B cell (primary cell): ENCODE data around the gene PPP3R1. TPM values are rescaled to one million over a fixed set of nuclear protein-coding genes. Genes with fewer than 3 reads are reported as not detected.

ENCODE experiments used
- ATAC-seq: fragments of 200-7000 bp; cut with Tn5 transposase; one replicate; pipeline ENCODE4 v1.10.0; 2021; ENCODE audit warnings: low read depth, mild to moderate bottlenecking, moderate number of reproducible peaks, moderate library complexity
- CTCF ChIA-PET: fragments of 350-600 bp; sonication (Branson Sonifier 250); formaldehyde crosslinking; loops from one replicate; lab custom pipeline; 2021; ENCODE audit warnings: antibody characterized with exemption, inconsistent platforms; lab: Charles Lee
- POLR2A ChIA-PET: fragments of 350-600 bp; sonication (Branson Sonifier 250); formaldehyde crosslinking; loops from one replicate; lab custom pipeline; 2021; ENCODE audit warnings: antibody characterized with exemption; lab: Charles Lee
- DNase-seq: peaks from one replicate; pipeline ENCODE4 v3.0.0; 2013
- H2AFZ ChIP-seq: 2 replicates; pipeline ENCODE4 v1.6.1; 2012; ENCODE audit warnings: mild to moderate bottlenecking, low read depth, low read length; ENCODE audit not compliant: insufficient read depth, poor library complexity, severe bottlenecking
- H3K27ac ChIP-seq, 2 donors: 1 replicate in 1 of 2; 2 replicates in 1 of 2; pipeline ENCODE4 v1.5.1; 2012 to 2013; ENCODE audit warnings: low read length in 2 of 2, mild to moderate bottlenecking in 2 of 2, moderate library complexity in 1 of 2
- H3K27me3 ChIP-seq, 4 experiments: fragments of 200-600 bp in 1 of 4; sonication (generic) in 1 of 4; replicated peaks in 1 of 4; 1 replicate in 2 of 4; 2 replicates in 2 of 4; pipeline versions ENCODE4 v1.6.1 to v1.7.0; 2013 to 2016; ENCODE audit warnings: low read length in 3 of 4, mild to moderate bottlenecking in 2 of 4, mixed read lengths in 1 of 4, moderate library complexity in 1 of 4; ENCODE audit not compliant: insufficient read depth in 4 of 4, control insufficient read depth in 3 of 4; ENCODE audit errors: control extremely low read depth in 1 of 4
- H3K36me3 ChIP-seq, 2 experiments: replicated peaks in 1 of 2; 1 replicate in 1 of 2; 2 replicates in 1 of 2; pipeline versions ENCODE4 v1.6.1 to v1.7.1; 2013; ENCODE audit warnings: low read length in 1 of 2; ENCODE audit not compliant: insufficient read depth in 2 of 2, control insufficient read depth in 1 of 2; ENCODE audit errors: control extremely low read depth in 1 of 2, extremely low read depth in 1 of 2
- H3K4me1 ChIP-seq, 2 donors: fragments of 200-600 bp in 1 of 2; sonication (generic) in 1 of 2; 1 replicate in 1 of 2; 2 replicates in 1 of 2; pipeline versions ENCODE4 v1.5.1 to v1.6.1; 2013 to 2017; ENCODE audit warnings: low read length in 2 of 2; ENCODE audit not compliant: control insufficient read depth in 2 of 2, insufficient read depth in 2 of 2
- H3K4me2 ChIP-seq: replicated peaks from 2 replicates; pipeline ENCODE3; 2012; ENCODE audit warnings: mild to moderate bottlenecking, low read depth, low read length; ENCODE audit not compliant: poor library complexity, severe bottlenecking
- H3K4me3 ChIP-seq, 5 experiments: fragments of 200-600 bp in 1 of 5; sonication (generic) in 1 of 5; 1 replicate in 3 of 5; 2 replicates in 2 of 5; pipeline versions ENCODE4 v1.5.1 to v1.7.0; 2011 to 2016; ENCODE audit warnings: low read length in 4 of 5, mild to moderate bottlenecking in 4 of 5, low read depth in 2 of 5, control low read depth in 1 of 5, moderate library complexity in 1 of 5; ENCODE audit not compliant: insufficient read depth in 1 of 5; ENCODE audit errors: control extremely low read depth in 1 of 5, extremely low read depth in 1 of 5
- H3K79me2 ChIP-seq: fragments of 200-600 bp; sonication (generic); one replicate; pipeline ENCODE4 v1.6.0; 2016; ENCODE audit warnings: low read length; ENCODE audit not compliant: control insufficient read depth, insufficient read depth
- H3K9ac ChIP-seq: fragments of 200-600 bp; sonication (generic); 2 replicates; pipeline ENCODE4 v1.6.1; 2017; ENCODE audit warnings: mild to moderate bottlenecking, low read length, moderate library complexity
- H3K9me3 ChIP-seq, 3 donors: one replicate each; pipeline versions ENCODE4 v1.6.1 to v1.7.1; 2013; ENCODE audit warnings: low read length in 2 of 3; ENCODE audit not compliant: control insufficient read depth in 2 of 3, insufficient read depth in 1 of 3; ENCODE audit errors: control extremely low read depth in 1 of 3
- H4K20me1 ChIP-seq: 2 replicates; pipeline ENCODE4 v1.6.0; 2012; ENCODE audit warnings: mild to moderate bottlenecking, low read length; ENCODE audit not compliant: insufficient read depth, control insufficient read depth, poor library complexity, severe bottlenecking
- H3K27ac Mint-ChIP-seq: one replicate; pipeline ENCODE4 v1.8.0; 2021; ENCODE audit warnings: mixed read lengths
- H3K27me3 Mint-ChIP-seq: one replicate; pipeline ENCODE4 v1.8.0; 2021; ENCODE audit warnings: mixed read lengths
- H3K4me1 Mint-ChIP-seq: one replicate; pipeline ENCODE4 v1.8.0; 2021; ENCODE audit warnings: mixed read lengths
- H3K4me3 Mint-ChIP-seq: one replicate; pipeline ENCODE4 v1.8.0; 2021; ENCODE audit warnings: mixed read lengths
- H3K9me3 Mint-ChIP-seq: one replicate; pipeline ENCODE4 v1.8.0; 2022; ENCODE audit warnings: mixed read lengths; ENCODE audit not compliant: insufficient read depth
- CTCF ChIP-seq: fragments of 200-600 bp; IDR thresholded peaks from one replicate; pipeline ENCODE4 v1.8.0; 2022; ENCODE audit warnings: antibody characterized with exemption, mild to moderate bottlenecking
- EZH2 ChIP-seq: IDR thresholded peaks from 2 replicates; pipeline ENCODE4 v1.6.1; 2012; ENCODE audit warnings: borderline replicate concordance, low read depth, mild to moderate bottlenecking, moderate library complexity, low read length; ENCODE audit not compliant: insufficient read depth, poor library complexity, severe bottlenecking
- WGBS: methylation state at CpG from one replicate; pipeline ENCODE4 v1.1.5; 2013; ENCODE audit warnings: missing lambda C conversion rate; ENCODE audit not compliant: insufficient coverage; 5-methylcytosine and 5-hydroxymethylcytosine counted together
- intact Hi-C: fragments of 100-400 bp; cut with micrococcal nuclease; formaldehyde crosslinking; loops from one replicate; pipeline ENCODE4 v1.10.0; 2022
- polyA minus RNA-seq: library from RNA; depleted of rRNA, polyadenylated mRNA; stranded (reverse); fragments of >200 nt; gene quantifications from 2 replicates; pipeline ENCODE4 v1.2.3, GENCODE V29; 2012
- polyA plus RNA-seq: library from polyadenylated mRNA; depleted of rRNA; stranded (reverse); fragments of >200 nt; gene quantifications from 2 replicates; pipeline ENCODE4 v1.2.3, GENCODE V29; 2012
- total RNA-seq, 2 donors: library from RNA; stranded (reverse); fragments of 120-200 nt in 1 of 2; gene quantifications; 1 replicate in 1 of 2; 2 replicates in 1 of 2; pipeline versions ENCODE4 v1.2.3 to v1.2.4, GENCODE V29; 2013 to 2022

Gene PPP3R1
- total RNA-seq, result 55.6 and 64.2 TPM in 2 replicates
- total RNA-seq (2013), result 27.1 TPM
- polyA plus RNA-seq, result 17.9 and 27.3 TPM in 2 replicates
- polyA minus RNA-seq, result 8.1 and 14.4 TPM in 2 replicates

- peaks cover 26 to 42% of the 10 kb centered on the region in 2 donors for H3K4me1 ChIP-seq
- Mint-ChIP-seq H3K4me1 (peaks cover 36% of the 10 kb centered on the region), H3K9me3 (no peaks in the 10 kb centered on the region), H3K4me3 (peak within 1 kb of the TSS; percentile 98), H3K27me3 (no peaks in the 10 kb centered on the region), H3K27ac (peak within 1 kb of the TSS; percentile 99)
- H3K4me2 ChIP-seq, result peak within 1 kb of the TSS; percentile 96
- H3K79me2 ChIP-seq, result peaks cover 58% of the 10 kb centered on the region
- H4K20me1 ChIP-seq, result peaks cover 16% of the 10 kb centered on the region
- ChIA-PET POLR2A (interaction anchor here (0.5 to 2.3 kb wide), 6 partner anchors 24 to 1661 kb away, joined by 3 to 14 read pairs (median 5); partner anchors contain the start of genes APLF, FBXO48 and PNO1), CTCF (interaction anchor here (0.6 to 4.0 kb wide), 9 partner anchors 23 to 188 kb away, joined by 3 to 19 read pairs (median 9); partner anchors contain the start of gene PNO1)
- H3K9me3 ChIP-seq, result no peaks in the 10 kb centered on the region
- WGBS, result under 1% methylated on average over 74 of the region's 79 CpGs
- peaks cover 0 to 2% of the 10 kb centered on the region in 2 experiments for H3K36me3 ChIP-seq
- ATAC-seq (peak; percentile 80), DNase-seq (peak; percentile 97)
- H3K9ac ChIP-seq, result peak within 1 kb of the TSS; percentile 97
- peak within 1 kb of the TSS; percentile 77 to 97 (median 96) for H3K4me3 ChIP-seq
- intact Hi-C loops, result loop anchor here (1.0 to 10.0 kb wide), 5 partner anchors 95 to 532 kb away; partner anchors contain the start of genes APLF, C1D, FBXO48 and PNO1
- H2AFZ ChIP-seq, result peak within 1 kb of the TSS; percentile 86
- peak within 1 kb of the TSS; percentile 91 to 92 for H3K27ac ChIP-seq
- no peaks in the 10 kb centered on the region for H3K27me3 ChIP-seq
- TF ChIP-seq CTCF (no peak), EZH2 (no peak)
Observed at GRCh38 chr2:68252400-68253218, at the start of gene PPP3R1. TSS of gene PPP3R1 (minus strand) at chr2:68252532. CDS start at chr2:68252127, 405 bp downstream.

GRCh38 chr2:68295516-68295915 is 43.2 kb upstream of the PPP3R1 start:
- Histone ChIP-seq H3K4me3 (no peak overlapping the region), H3K4me2 (peak overlapping the region; percentile 7), H3K27ac (no peak overlapping the region), H3K36me3 (no peaks in the 10 kb centered on the region), H4K20me1 (no peaks in the 10 kb centered on the region), H3K79me2 (no peaks in the 10 kb centered on the region), H2AFZ (no peak overlapping the region), H3K4me1 (peaks cover 11 to 12% of the 10 kb centered on the region in 2 donors), H3K9ac (no peak overlapping the region), H3K27me3 (no peaks in the 10 kb centered on the region), H3K9me3 (no peaks in the 10 kb centered on the region)
- intact Hi-C loops, result no loop called here
- DNase-seq, result peak; percentile 47
- no peak for ATAC-seq
- Mint-ChIP-seq H3K4me3 (no peak overlapping the region), H3K9me3 (no peaks in the 10 kb centered on the region), H3K27ac (no peak overlapping the region), H3K27me3 (no peaks in the 10 kb centered on the region), H3K4me1 (peaks cover 15% of the 10 kb centered on the region)
- POLR2A ChIA-PET, result no interaction called here
- CTCF ChIA-PET, result interaction anchor here (1.0 to 5.5 kb wide), 2 partner anchors 145 to 174 kb away, joined by 3 to 36 read pairs; no protein-coding TSS in a partner anchor
- TF ChIP-seq EZH2 (no peak), CTCF (no peak)
